ENCODE measurements around the gene ZC3H18. TPM values are rescaled to one million over a fixed set of nuclear protein-coding genes. Genes with fewer than 3 reads are reported as not detected.

The ZC3H18 gene
- total and polyA plus RNA-seq, 2 experiments from 2014 or later, result 30.0 to 40.7 TPM

DNA sequence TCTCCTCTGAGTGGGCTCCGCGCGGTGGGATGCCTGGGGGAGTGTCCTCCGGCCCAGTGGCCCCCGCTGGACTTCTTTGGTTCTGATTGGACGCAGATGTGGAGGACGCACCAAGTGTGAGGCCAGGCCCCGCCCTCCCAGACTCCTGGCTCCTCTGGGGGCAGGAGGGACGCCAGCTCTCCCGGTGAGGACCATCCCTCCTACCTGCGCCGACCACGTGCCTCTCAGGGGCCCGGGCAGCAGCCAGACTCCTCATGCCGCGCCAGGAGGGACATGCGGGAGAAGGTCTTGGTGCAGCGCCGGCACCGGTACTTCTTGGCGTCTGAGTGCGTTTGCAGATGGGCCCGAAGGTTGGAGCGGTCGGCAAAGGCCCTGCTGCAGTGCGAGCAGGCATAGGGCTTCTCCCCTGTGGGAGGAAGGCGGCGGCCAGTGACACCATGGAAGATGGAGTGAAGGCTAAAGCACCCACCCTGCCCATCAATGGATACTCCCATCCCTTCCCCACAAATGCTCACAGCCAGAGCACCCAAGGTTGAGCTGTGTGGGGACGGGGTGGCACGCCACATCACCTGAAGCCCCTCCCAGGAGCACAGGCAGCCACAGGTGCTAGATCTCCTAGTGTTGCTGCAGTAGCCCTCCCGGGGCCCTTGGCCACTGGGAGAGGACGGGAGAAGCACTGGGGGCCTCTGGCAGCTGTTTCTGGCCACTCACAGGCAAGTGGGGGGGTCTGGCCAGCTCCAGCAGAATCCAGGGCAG lies 108.2 kb downstream of the ZC3H18 start:
- Histone ChIP-seq H3K27ac (ENCODE audit: low read depth) (no peak overlapping the region), H3K36me3 (ENCODE audit: insufficient read depth) (no peaks in the 10 kb centered on the region; the same call in 1 of the 2 replicates), H3F3A (replicated peaks; ENCODE audit: low read depth) (no peaks in the 10 kb centered on the region; the same call in 1 of the 2 replicates), H4K20me1 (replicated peaks; ENCODE audit: insufficient read depth) (peaks cover 5% of the 10 kb centered on the region; the same call in 1 of the 2 replicates), H3K79me2 (replicated peaks; ENCODE audit: insufficient read depth) (no peaks in the 10 kb centered on the region), H3K9me2 (ENCODE audit: insufficient read depth) (no peaks in the 10 kb centered on the region), H3K4me2 (no peak overlapping the region), H3K4me1 (ENCODE audit: insufficient read depth) (no peaks in the 10 kb centered on the region), H2AFZ (no peak overlapping the region), H3K4me3 (no peak overlapping the region), H3K27me3 (ENCODE audit: insufficient read depth) (no peaks in the 10 kb centered on the region)
- TF ChIP-seq CREB1 (CRISPR knock-in tag; IDR thresholded peaks at IDR 0.05; ENCODE audit: low read depth) (no peak), EZH2phosphoT487 (IDR thresholded peaks at IDR 0.05; ENCODE audit: unreplicated experiment) (no peak), JUNB (IDR thresholded peaks at IDR 0.05; ENCODE audit: unreplicated experiment) (no peak), NANOG (IDR thresholded peaks at IDR 0.05; ENCODE audit: borderline replicate concordance) (no peak), EZH2 (IDR thresholded peaks at IDR 0.05; ENCODE audit: low read depth, unreplicated experiment) (no peak), ZNF331 (CRISPR knock-in tag; IDR thresholded peaks at IDR 0.05; ENCODE audit: low read depth) (no peak), ZNF114 (CRISPR knock-in tag; IDR thresholded peaks at IDR 0.05) (no peak), STAT1 (IDR thresholded peaks at IDR 0.05; ENCODE audit: unreplicated experiment) (no peak), POLR2AphosphoS5 (IDR thresholded peaks at IDR 0.05; ENCODE audit: low read depth) (no peak)
- TF ChIP-seq, protein P1, sequence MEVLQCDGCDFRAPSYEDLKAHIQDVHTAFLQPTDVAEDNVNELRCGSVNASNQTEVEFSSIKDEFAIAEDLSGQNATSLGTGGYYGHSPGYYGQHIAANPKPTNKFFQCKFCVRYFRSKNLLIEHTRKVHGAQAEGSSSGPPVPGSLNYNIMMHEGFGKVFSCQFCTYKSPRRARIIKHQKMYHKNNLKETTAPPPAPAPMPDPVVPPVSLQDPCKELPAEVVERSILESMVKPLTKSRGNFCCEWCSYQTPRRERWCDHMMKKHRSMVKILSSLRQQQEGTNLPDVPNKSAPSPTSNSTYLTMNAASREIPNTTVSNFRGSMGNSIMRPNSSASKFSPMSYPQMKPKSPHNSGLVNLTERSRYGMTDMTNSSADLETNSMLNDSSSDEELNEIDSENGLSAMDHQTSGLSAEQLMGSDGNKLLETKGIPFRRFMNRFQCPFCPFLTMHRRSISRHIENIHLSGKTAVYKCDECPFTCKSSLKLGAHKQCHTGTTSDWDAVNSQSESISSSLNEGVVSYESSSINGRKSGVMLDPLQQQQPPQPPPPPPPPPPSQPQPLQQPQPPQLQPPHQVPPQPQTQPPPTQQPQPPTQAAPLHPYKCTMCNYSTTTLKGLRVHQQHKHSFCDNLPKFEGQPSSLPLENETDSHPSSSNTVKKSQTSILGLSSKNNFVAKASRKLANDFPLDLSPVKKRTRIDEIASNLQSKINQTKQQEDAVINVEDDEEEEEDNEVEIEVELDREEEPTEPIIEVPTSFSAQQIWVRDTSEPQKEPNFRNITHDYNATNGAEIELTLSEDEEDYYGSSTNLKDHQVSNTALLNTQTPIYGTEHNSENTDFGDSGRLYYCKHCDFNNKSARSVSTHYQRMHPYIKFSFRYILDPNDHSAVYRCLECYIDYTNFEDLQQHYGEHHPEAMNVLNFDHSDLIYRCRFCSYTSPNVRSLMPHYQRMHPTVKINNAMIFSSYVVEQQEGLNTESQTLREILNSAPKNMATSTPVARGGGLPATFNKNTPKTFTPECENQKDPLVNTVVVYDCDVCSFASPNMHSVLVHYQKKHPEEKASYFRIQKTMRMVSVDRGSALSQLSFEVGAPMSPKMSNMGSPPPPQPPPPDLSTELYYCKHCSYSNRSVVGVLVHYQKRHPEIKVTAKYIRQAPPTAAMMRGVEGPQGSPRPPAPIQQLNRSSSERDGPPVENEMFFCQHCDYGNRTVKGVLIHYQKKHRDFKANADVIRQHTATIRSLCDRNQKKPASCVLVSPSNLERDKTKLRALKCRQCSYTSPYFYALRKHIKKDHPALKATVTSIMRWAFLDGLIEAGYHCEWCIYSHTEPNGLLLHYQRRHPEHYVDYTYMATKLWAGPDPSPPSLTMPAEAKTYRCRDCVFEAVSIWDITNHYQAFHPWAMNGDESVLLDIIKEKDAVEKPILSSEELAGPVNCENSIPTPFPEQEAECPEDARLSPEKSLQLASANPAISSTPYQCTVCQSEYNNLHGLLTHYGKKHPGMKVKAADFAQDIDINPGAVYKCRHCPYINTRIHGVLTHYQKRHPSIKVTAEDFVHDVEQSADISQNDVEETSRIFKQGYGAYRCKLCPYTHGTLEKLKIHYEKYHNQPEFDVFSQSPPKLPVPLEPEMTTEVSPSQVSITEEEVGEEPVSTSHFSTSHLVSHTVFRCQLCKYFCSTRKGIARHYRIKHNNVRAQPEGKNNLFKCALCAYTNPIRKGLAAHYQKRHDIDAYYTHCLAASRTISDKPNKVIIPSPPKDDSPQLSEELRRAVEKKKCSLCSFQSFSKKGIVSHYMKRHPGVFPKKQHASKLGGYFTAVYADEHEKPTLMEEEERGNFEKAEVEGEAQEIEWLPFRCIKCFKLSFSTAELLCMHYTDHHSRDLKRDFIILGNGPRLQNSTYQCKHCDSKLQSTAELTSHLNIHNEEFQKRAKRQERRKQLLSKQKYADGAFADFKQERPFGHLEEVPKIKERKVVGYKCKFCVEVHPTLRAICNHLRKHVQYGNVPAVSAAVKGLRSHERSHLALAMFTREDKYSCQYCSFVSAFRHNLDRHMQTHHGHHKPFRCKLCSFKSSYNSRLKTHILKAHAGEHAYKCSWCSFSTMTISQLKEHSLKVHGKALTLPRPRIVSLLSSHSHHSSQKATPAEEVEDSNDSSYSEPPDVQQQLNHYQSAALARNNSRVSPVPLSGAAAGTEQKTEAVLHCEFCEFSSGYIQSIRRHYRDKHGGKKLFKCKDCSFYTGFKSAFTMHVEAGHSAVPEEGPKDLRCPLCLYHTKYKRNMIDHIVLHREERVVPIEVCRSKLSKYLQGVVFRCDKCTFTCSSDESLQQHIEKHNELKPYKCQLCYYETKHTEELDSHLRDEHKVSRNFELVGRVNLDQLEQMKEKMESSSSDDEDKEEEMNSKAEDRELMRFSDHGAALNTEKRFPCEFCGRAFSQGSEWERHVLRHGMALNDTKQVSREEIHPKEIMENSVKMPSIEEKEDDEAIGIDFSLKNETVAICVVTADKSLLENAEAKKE (CRISPR knock-in tag; IDR thresholded peaks at IDR 0.05), result no peak
- TF ChIP-seq, protein P2, sequence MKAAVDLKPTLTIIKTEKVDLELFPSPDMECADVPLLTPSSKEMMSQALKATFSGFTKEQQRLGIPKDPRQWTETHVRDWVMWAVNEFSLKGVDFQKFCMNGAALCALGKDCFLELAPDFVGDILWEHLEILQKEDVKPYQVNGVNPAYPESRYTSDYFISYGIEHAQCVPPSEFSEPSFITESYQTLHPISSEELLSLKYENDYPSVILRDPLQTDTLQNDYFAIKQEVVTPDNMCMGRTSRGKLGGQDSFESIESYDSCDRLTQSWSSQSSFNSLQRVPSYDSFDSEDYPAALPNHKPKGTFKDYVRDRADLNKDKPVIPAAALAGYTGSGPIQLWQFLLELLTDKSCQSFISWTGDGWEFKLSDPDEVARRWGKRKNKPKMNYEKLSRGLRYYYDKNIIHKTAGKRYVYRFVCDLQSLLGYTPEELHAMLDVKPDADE (IDR thresholded peaks at IDR 0.05), result no peak
- TF ChIP-seq, protein P3, sequence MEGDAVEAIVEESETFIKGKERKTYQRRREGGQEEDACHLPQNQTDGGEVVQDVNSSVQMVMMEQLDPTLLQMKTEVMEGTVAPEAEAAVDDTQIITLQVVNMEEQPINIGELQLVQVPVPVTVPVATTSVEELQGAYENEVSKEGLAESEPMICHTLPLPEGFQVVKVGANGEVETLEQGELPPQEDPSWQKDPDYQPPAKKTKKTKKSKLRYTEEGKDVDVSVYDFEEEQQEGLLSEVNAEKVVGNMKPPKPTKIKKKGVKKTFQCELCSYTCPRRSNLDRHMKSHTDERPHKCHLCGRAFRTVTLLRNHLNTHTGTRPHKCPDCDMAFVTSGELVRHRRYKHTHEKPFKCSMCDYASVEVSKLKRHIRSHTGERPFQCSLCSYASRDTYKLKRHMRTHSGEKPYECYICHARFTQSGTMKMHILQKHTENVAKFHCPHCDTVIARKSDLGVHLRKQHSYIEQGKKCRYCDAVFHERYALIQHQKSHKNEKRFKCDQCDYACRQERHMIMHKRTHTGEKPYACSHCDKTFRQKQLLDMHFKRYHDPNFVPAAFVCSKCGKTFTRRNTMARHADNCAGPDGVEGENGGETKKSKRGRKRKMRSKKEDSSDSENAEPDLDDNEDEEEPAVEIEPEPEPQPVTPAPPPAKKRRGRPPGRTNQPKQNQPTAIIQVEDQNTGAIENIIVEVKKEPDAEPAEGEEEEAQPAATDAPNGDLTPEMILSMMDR (conservative IDR thresholded peaks at IDR 0.05; ENCODE audit: low read depth in 2 of 2), result no peak
- TF ChIP-seq, protein P4, sequence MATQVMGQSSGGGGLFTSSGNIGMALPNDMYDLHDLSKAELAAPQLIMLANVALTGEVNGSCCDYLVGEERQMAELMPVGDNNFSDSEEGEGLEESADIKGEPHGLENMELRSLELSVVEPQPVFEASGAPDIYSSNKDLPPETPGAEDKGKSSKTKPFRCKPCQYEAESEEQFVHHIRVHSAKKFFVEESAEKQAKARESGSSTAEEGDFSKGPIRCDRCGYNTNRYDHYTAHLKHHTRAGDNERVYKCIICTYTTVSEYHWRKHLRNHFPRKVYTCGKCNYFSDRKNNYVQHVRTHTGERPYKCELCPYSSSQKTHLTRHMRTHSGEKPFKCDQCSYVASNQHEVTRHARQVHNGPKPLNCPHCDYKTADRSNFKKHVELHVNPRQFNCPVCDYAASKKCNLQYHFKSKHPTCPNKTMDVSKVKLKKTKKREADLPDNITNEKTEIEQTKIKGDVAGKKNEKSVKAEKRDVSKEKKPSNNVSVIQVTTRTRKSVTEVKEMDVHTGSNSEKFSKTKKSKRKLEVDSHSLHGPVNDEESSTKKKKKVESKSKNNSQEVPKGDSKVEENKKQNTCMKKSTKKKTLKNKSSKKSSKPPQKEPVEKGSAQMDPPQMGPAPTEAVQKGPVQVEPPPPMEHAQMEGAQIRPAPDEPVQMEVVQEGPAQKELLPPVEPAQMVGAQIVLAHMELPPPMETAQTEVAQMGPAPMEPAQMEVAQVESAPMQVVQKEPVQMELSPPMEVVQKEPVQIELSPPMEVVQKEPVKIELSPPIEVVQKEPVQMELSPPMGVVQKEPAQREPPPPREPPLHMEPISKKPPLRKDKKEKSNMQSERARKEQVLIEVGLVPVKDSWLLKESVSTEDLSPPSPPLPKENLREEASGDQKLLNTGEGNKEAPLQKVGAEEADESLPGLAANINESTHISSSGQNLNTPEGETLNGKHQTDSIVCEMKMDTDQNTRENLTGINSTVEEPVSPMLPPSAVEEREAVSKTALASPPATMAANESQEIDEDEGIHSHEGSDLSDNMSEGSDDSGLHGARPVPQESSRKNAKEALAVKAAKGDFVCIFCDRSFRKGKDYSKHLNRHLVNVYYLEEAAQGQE (IDR thresholded peaks at IDR 0.05; ENCODE audit: unreplicated experiment), result no peak
- Mint-ChIP-seq H3K4me3 (no peak overlapping the region), H3K4me1 (no peaks in the 10 kb centered on the region), H3K27me3 (ENCODE audit: insufficient read depth, low read depth, poor library complexity) (peaks cover 16% of the 10 kb centered on the region), H3K27ac (no peak overlapping the region), H3K9me3 (no peaks in the 10 kb centered on the region), H3K36me3 (ENCODE audit: low read depth) (peaks cover 3% of the 10 kb centered on the region; the same call in 2 of the 3 replicates)
- DNase-seq (ENCODE audit: low spot score) (no peak), ATAC-seq (peak; percentile 19; the same call in 2 of the 3 replicates)
